HG03469 (cell line): ENCODE measurements around the gene PNMA8C.
"Not testable (repeated sequence)": the region's sequence is repeated elsewhere in the genome, so short reads cannot be mapped to it uniquely, and the experiment has no call there.

Source experiments
- ATAC-seq: cut with Tn5 transposase; IDR thresholded peaks from one replicate; pipeline ENCODE4 v1.9.1; 2021; ENCODE audit warnings: mild to moderate bottlenecking, moderate library complexity, moderate number of reproducible peaks; ENCODE audit not compliant: unreplicated experiment

PNMA8C gene

DNA sequence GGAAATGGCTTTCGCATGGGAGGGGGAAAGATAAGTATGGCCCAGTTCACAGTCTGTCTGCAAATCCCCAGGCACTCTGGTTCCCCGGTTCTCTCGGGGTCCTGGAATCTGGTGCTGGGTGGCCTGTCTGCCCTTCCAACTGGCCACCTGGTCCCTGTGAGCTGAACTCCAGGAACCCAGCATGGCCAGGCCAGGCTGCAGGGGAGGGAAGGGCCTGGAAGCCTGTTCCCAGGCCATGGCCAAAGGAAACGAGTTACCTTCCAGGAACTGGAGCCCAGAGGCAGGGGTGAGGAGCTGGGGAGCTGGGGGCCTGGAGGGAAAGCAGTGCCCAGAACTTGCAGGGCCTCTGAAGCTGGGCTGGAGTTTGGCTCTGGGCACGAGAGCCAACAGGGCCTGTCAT lies 19.1 kb upstream of the PNMA8C start:
- no peak for ATAC-seq

DNA sequence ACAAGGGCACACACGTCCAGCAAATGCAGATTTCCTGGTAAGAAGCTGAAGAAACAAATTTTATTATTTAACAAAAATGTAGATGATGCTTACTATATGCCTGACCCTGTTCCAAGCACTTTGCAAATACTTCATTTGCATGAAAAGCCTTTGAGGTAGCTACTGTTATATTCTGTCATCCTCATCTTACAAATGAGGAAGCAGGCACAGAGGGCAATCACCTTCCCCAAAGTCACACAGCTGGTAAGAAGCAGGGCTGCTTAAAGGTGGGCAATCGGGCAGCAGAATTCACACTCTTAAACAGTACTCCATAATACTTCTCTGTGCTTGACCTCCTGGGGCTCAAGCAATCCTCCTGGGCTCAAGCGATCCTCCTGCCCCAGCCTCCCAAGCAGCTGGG lies 18.3 kb upstream of the PNMA8C start:
- ATAC-seq = no peak

DNA sequence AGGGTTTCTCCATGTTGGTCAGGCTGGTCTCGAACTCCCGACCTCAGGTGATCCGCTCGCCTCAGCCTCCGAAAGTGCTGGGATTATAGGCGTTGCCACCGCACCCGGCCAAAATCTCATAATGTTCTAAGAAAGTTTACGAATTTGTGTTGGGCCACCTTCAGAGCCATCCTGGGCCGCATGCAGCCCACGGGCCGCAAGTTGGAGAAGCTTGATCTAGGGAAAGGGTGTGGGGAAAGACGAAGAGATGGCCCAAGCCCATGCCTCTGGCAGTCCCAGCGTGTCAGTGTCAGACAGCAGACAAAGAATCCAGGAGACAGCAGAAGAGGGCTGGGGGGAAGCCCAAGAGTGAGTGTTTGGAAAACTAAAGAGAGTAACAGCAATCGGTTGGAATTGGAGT lies 17.3 kb upstream of the PNMA8C start:
- ATAC-seq = no peak

DNA sequence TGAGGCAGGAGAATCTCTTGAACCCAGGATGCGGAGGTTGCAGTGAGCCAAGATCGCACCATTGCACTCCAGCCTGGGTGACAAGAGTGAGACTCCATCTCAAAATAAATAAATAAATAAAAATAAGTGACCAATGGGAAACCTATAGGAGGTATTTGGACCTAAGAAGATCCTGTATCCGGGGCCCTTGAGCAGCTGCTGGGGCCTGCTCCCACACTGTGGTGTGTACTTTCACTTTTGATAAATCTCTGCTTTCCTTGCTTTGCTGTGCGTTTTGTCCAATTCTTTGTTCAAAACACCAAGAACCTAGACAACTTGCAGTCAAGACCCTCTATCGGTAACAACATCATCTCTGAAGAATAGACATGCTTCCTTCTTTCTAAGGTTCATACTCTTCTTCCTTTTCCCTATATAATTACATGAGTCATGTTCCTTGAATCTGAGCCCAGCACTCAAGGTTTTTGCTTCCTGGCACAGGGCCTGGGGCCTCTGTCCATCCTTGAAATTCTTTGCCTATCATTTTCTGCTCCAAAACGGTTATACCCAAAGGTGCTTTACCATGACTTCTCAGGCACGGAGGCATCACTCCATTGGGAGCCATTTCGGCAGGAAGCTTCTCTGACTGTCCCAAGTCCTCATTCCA lies 14.2 kb upstream of the PNMA8C start:
- ATAC-seq = no peak

DNA sequence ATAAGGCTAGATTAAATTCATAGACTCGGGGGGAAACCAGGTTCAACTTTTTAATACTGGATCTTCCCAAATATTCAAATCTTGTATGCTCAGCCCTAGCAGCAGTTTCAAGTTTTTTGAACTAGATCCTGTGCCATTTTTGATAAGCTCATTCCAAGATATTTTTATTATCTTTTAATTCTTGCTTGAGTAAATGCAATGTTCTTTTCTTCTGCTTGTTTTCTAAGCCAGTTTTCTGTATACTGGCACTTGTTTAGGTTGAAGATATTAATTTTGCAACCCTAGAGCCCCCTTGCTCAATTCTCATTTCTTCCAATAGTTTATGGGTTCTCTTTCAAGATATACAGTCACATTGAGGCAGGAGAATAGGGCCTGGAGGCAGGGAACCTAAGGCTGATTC lies 13.1 kb upstream of the PNMA8C start:
- no peak for ATAC-seq

DNA sequence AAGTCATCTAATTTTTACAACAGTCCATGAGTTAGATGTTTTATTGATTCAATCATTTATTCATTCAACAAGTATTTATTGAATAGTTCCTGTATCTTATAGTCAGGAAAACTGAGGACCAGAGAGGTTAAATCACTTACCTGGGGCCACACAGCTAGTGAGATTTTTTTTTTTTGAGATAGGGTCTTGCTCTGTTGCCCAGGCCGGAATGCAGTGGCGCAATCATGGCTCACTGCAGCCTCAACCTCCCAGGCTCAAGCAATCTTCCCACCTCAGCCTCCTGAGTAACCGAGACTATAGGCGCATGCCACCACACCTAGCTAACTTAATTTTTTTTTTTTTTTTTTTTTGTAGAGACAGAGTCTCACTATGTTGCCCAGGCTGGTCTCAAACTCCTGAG lies 7.0 kb upstream of the PNMA8C start:
- ATAC-seq = not testable (repeated sequence)

DNA sequence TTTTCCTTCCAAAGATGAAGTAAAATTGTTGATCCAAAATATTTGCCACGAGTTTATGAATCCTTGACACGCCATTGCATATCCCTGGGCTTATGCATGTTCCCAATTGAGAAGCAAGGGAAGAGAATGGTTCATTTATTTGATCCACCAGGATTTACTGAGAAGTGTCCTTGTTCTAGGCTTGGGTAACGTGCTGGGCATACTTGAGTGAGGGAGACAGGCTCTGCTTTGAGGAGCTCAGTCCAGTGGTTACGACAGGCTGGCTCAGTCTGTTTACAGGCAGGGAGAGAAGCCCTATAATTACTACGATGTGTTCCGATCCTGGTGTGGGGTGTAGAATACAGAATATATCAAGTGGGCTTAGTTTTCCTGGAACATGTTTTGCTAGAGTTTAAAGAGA lies 6.3 kb upstream of the PNMA8C start:
- ATAC-seq = no peak

DNA sequence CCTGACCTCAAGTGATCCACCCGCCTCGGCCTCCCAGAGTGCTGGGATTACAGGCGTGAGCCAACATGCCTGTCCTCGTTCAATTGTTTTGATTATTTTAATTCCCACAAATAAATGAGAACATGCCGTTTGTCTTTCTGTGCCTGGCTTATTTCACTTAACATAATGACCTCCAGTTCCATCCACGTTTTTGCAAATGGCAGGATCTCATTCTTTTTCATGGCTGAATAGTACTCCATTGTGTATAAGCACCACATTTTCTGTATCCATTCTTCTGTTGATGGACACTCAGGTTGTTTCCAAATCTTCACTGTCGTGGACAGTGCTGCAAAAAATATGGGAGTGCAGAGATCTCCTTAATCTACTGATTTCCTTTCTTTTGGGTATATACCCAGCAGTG lies 4.7 kb upstream of the PNMA8C start:
- not testable (repeated sequence) for ATAC-seq

DNA sequence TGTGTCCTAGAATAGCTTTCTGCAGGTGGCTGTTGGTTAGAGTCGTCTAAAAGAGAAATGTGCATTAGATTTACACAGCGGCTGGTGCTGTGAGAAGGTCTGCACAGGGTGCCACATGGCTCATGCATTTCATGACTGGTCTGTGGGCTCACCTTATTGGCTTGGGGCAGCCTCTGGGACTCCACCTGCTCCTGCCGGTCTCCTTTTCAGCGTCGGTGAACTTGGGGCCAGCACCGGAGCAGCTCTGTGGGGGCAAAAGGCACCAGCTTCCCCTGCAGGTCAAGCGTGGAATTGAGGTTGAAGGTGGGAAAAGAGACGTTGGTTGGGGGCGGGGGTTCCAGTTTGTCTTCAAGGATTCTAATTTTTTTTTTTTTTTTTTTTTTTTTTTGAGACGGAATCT lies 3.1 kb upstream of the PNMA8C start:
- no peak for ATAC-seq

DNA sequence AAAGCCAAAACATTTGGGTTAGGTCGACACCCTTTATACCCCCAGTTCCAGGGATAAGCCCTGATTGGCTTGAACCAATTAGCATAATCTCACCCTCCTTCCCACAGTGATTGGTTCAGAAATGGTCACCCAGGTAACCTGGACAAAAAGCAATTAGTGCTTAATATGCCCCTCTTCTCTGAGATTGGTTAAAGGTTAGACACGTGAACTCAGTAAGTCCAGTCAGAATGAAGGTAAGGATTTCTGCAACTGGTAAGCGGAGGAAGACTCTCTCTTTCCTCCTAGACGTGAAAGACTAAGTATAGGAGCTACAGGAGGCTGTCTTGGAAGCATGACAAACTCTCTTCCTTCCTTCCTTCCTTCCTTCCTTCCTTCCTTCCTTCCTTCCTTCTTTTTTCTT lies 1.3 kb upstream of the PNMA8C start:
- ATAC-seq = no peak

DNA sequence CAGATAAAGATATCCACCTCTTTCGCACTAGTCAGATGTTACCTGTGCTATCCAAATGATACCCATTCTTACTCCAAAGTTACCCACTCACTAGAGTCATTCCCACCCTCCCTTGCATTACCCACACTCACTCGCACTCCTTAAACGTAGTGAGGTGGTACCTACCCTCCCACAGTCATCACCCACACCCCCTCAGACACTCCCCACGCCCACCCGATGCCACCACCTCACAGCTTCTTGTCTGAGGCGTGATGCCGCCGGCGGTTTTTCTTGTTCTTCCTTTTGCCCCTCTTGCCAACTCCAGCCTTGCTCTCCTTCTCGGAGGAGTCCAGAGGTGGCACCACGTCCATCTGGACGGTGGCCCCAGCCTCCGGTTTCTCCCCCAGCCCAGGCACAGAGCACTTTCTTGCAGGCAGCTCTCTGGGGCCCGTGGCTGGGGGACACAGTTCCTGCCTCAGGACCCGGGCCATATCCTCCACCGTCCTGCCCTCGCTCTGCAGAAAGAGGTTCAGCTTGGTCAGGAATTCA lies 1.2 kb downstream of the PNMA8C start:
- no peak for ATAC-seq

DNA sequence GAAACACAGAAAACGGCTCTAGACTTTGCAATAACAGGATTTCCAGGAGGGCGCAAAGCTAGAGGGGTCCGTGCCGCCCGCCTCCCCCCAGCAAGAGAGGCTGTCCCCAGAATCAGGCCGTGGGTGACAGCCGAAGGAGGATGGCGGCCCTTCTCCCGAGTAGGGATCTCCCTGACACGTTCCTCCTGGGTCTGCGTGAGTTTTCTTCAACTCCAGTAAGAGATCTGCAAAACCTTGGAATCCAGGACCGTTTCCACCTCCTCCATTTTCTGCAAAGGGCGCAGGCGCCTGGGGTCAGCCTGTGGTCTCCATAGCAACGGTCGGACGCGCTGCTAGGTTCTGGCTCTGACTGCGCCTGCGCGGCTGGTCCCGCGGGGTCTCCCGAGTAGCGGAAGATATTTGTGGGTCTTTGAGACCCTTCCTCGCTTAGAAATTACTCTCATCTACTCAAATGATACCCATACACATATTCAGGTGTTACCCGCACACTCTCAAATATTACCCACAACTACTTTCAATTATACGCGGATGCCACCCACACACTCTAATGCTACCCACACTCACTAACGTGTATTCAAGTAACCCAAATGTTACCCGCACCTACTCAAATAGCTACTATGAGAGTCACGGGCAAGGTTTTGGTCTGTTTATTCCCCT lies 2.1 kb downstream of the PNMA8C start:
- no peak for ATAC-seq

DNA sequence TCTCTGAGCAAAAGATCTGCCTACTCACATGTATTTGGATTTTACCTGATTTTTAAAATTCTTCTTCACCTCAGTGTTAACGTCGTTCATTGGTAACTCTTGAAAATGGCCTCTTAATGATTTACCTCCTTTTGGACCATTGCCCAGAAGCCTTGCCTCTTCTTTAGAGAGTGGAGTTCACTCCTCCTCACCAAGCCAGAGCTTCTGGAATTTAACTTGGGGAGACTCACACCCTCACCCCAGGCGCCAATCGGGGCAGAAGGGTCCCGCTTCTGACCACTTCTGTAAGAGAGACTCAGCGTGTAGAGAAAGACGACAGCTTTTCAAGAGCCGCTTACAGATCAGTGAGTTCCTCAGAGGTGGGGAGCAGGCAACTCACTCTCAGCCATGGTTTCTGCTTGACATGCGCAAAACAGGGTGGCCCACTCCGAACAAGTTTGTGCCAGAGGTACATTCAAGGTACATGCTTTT lies 2.7 kb downstream of the PNMA8C start:
- no peak for ATAC-seq

DNA sequence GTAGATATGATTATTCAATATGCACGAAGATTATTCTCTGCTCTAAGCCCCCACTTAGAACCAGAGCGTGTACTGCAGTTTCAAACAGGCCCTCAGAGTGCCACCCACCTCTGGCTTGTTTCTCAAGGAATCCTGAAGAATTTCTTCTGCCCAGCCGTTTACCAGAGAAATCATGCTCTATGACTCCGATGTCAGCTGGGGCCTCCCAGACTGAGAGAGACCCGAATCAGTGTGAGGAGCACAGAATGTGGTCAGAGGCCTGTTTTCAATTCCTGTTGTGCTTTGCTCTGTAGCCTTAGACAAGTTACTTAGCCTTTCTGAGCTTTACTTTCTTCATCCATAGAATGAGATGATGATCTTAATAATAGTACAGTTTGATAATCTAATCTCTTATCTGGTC lies 5.5 kb downstream of the PNMA8C start:
- no peak for ATAC-seq

DNA sequence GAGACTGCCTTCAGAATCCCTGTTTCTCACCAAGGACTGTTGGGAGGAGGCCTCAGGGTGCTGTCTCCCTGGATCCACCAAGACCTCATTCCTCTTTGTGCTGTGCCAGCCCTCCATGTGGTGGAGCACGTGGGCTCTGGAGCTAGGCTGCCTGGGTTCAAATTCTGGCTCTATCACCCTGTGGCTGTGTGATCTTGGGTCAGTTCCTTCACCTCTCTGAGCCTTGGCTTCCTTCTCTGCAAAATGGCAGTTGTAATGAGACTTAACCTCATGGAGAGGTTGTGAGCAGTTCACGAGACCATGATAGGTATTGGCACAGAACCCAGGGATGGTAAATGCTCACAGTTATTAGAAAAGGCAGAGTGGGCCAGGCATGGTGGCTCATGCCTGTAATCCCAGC lies 6.4 kb downstream of the PNMA8C start:
- ATAC-seq = no peak

DNA sequence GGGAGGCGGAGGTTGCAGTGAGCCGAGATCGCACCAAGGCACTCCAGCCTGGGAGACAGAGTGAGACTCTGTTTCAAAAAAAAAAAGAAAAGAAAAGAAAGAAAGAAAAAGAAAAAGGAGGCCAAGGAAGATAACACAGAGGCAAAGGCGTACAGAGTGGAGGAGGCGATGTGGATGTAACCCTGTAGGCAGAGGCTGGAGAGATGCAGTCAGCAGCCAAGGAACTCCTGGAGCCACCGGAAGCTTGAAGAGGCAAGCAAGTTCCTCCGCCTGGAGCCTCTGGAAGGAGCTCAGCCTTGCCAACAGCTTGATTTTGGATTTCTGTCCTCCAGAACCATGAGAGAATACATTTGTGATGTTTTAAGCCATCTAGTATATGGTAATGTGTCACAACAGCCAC lies 8.7 kb downstream of the PNMA8C start:
- ATAC-seq = no peak

DNA sequence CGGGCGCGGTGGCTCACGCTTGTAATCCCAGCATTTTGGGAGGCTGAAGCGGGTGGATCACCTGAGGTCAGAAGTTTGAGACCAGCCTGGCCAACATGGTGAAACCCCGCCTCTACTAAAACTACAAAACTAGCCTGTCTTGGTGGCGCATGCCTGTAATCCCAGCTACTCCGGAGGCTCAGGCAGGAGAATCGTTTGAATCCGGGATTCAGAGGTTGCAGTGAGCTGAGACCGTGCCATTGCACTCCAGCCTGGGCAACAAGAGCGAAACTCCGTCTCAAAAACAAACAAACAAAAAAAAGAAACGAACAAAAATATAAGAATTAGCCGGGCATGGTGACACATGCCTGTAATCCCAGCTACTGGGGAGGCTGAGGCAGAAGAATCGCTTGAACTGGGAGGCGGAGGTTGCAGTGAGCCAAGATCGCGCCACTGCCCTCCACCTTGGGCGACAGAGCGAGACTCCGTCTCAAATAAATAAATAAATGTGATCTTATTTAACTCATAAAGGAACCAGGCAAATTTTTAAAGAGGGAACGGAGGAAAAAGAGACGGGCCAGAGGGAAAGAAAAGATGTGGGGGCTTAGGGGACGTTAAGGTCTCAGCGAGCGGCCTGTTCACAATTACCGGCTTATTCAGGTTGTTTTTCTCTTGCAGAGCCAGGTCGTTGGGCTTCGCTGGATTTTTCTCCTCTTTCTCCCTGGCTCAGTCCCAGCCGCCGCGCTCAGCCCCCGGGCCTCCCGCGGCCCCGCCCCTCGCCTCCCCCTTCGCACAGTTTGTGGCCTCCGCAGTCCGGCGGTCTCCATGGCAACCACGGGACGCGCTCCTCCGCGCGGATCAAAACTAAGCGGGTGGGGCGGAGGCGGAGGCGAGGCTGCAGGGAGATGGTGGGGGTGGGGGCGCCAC lies 12.7 kb downstream of the PNMA8C start:
- ATAC-seq = not testable (repeated sequence)

DNA sequence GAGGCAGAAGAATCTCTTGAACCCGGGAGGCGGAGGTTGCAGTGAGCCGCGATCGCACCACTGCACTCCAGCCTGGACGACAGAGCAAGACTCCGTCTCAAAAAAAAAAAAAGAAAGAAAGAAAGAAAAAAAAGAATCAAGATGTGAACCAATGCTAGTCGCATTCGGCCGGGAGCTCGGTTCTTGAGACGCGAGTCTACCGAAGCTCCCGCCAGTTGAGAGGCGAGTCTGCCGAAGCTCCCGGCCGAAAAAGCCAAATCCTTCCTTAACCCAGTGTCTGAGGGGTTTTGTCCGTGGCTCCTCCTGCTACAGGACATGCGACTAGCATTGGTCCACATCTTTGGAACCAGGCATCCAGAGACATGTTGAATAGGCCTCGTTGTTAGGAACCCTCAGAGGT lies 13.8 kb downstream of the PNMA8C start:
- ATAC-seq = not testable (repeated sequence)

DNA sequence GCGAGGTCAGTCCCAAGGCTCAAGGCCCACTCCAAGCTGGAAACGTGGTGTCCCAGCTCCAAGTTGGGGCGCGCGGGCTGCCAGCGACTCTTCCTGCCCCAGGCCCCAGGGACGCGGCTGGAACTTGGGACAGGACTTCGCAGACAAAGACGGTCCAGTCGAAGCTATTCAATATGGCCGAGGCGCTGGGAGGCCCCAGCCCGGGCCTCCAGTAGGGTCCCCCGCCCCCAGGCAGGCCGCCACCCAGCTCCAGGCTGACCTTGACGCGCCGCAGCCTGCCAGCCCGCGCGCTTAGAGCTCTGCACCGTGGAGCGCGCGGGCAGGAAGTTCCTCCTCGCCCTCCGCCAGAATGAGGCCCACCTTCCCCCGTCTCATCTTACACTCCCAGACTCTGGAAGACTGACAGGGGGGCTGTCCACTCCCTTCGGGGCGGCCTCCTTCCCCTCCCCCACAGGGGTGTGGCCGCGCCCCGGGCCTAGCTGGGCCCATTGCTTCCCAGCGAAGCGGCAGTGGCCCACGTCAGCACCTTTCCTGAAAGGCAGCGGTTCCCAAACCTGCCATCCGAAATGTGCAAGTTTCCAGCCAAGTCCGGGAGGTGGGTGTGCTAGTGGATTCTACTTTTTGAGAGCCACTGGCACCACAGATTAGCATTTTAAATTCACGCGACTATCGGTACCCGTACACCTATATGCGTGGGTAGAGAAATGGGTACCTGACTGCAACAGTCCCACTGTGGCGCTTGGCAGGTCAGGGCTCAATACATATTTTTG lies 15.3 kb downstream of the PNMA8C start, which contains the start of gene CCDC8:
Gene CCDC8 (minus strand): TSS at position 303 of the 770 bp plus-strand sequence. CDS start 754 bp downstream, outside the sequence.
- ATAC-seq = no peak

DNA sequence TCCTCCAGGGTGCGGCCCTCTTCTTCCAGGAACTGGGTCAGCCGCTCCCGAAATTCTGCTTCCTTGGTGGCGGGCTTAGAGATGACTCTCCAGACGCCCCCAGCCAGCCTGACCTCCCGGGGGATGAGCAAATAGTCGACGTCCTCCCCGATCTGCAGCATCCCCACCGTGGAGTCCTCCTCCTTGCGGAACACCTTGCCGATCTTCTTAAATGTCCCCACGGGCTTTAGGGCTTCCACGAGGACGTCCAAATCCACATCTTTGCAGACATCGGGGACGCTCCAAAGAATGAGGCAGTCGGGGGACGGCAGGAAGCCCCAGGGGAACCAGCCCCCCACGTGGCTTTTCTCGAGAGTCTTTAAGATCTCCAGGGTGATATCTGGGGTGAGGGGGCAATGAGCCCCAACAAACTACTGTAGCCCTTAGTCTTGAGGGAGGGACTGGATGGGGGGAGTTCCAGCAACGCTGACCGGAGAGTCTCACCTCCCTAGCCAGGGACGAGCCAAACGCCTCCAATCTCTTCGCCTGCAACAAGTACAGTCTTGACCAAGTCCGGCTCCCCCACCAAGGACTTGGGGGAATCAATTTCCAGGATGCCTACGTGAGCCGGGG lies 16.0 kb downstream of the PNMA8C start:
- no peak for ATAC-seq
